ENCODE results near the gene CC2D2A. TPM values are rescaled to one million over a fixed set of nuclear protein-coding genes. Genes with fewer than 3 reads are reported as not detected.

The CC2D2A gene
- total RNA-seq, 1 donor from 2014 or later = 7.8 TPM

GRCh38 chr4:15533817-15534216 is 64.1 kb downstream of the CC2D2A start:
- Histone ChIP-seq H3K27me3 (ENCODE audit: control insufficient read depth in 3 of 3, insufficient read depth in 3 of 3, low read length in 3 of 3) (no peaks in the 10 kb centered on the region), H3K4me1 (ENCODE audit: control insufficient read depth in 3 of 3, insufficient read depth in 3 of 3, low read length in 3 of 3) (peaks cover 0 to 7% (median 0%) of the 10 kb centered on the region in 3 donors), H3K36me3 (ENCODE audit: control insufficient read depth in 3 of 3, insufficient read depth in 3 of 3, low read length in 3 of 3) (peaks cover 5 to 12% (median 5%) of the 10 kb centered on the region in 3 donors), H3K9me3 (ENCODE audit: control insufficient read depth in 3 of 3, low read length in 3 of 3) (no peaks in the 10 kb centered on the region), H3K9ac (ENCODE audit: low read depth in 1 of 3, low read length in 3 of 3) (no peak overlapping the region), H3K27ac (ENCODE audit: low read depth, low read length) (no peak overlapping the region), H3K4me3 (ENCODE audit: low read length in 3 of 3) (no peak overlapping the region)

- H3K36me3 ChIP-seq (ENCODE audit: control insufficient read depth in 3 of 3, insufficient read depth in 3 of 3, low read length in 3 of 3) = peaks cover 5 to 12% (median 5%) of the 10 kb centered on the region in 3 donors
- no peaks in the 10 kb centered on the region for H3K27me3 ChIP-seq (ENCODE audit: control insufficient read depth in 3 of 3, insufficient read depth in 3 of 3, low read length in 3 of 3)
- H3K4me1 ChIP-seq (ENCODE audit: control insufficient read depth in 3 of 3, insufficient read depth in 3 of 3, low read length in 3 of 3) = peaks cover 0 to 7% (median 0%) of the 10 kb centered on the region in 3 donors
These were observed 65.9 kb downstream of the CC2D2A start for GRCh38 chr4:15535599-15535998.

GRCh38 chr4:15536552-15537499 is 67.1 kb downstream of the CC2D2A start:
- H3K9me3 ChIP-seq (ENCODE audit: control insufficient read depth in 3 of 3, low read length in 3 of 3) = no peaks in the 10 kb centered on the region
- peaks cover 0 to 7% (median 0%) of the 10 kb centered on the region in 3 donors for H3K4me1 ChIP-seq (ENCODE audit: control insufficient read depth in 3 of 3, insufficient read depth in 3 of 3, low read length in 3 of 3)
- H3K27me3 ChIP-seq (ENCODE audit: control insufficient read depth in 3 of 3, insufficient read depth in 3 of 3, low read length in 3 of 3) = no peaks in the 10 kb centered on the region
- peak overlapping the region; percentile 55 for H3K27ac ChIP-seq (ENCODE audit: low read depth, low read length)
- H3K9ac ChIP-seq (ENCODE audit: low read depth in 1 of 3, low read length in 3 of 3) = no peak overlapping the region
- peaks cover 5 to 17% (median 5%) of the 10 kb centered on the region in 3 donors for H3K36me3 ChIP-seq (ENCODE audit: control insufficient read depth in 3 of 3, insufficient read depth in 3 of 3, low read length in 3 of 3)
- no peak overlapping the region for H3K4me3 ChIP-seq (ENCODE audit: low read length in 3 of 3)

More at GRCh38 chr4:15535599-15535998, 65.9 kb downstream of the CC2D2A start:
- H3K9ac ChIP-seq (ENCODE audit: low read depth in 1 of 3, low read length in 3 of 3) = no peak overlapping the region
- H3K9me3 ChIP-seq (ENCODE audit: control insufficient read depth in 3 of 3, low read length in 3 of 3) = no peaks in the 10 kb centered on the region
- H3K27ac ChIP-seq (ENCODE audit: low read depth, low read length) = no peak overlapping the region
- H3K4me3 ChIP-seq (ENCODE audit: low read length in 3 of 3) = no peak overlapping the region

DNA sequence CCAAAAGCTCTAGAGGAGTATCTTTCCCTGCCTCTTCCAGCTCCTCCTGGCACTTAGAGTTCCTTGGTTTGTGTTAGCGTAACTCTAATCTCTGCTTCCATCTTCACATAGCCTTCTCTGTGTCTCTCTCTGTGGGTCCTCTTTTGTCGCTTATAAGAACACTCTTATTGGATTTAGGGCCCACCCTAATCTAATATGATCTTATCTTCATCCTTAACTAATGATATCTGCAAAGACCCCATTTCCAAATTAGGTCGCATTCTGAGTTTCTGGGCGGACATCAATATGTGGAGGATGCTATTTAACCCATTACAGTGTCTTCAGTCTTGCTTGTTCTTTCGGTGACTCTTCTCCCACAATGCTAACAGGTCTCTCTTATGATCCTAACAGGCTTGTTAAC is 72.3 kb downstream of the CC2D2A start:
- no peak overlapping the region for H3K9ac ChIP-seq (ENCODE audit: low read depth in 1 of 3, low read length in 3 of 3)
- H3K9me3 ChIP-seq (ENCODE audit: control insufficient read depth in 3 of 3, low read length in 3 of 3) = no peaks in the 10 kb centered on the region
- H3K36me3 ChIP-seq (ENCODE audit: control insufficient read depth in 3 of 3, insufficient read depth in 3 of 3, low read length in 3 of 3) = peaks cover 5 to 28% (median 5%) of the 10 kb centered on the region in 3 donors
- no peaks in the 10 kb centered on the region for H3K27me3 ChIP-seq (ENCODE audit: control insufficient read depth in 3 of 3, insufficient read depth in 3 of 3, low read length in 3 of 3)
- no peak overlapping the region for H3K27ac ChIP-seq (ENCODE audit: low read depth, low read length)
- no peak overlapping the region for H3K4me3 ChIP-seq (ENCODE audit: low read length in 3 of 3)
- peaks cover 0 to 5% (median 4%) of the 10 kb centered on the region in 3 donors for H3K4me1 ChIP-seq (ENCODE audit: control insufficient read depth in 3 of 3, insufficient read depth in 3 of 3, low read length in 3 of 3)

GRCh38 chr4:15542760-15543159 is 73.1 kb downstream of the CC2D2A start:
- Histone ChIP-seq H3K36me3 (ENCODE audit: control insufficient read depth in 3 of 3, insufficient read depth in 3 of 3, low read length in 3 of 3) (peaks cover 4 to 21% (median 5%) of the 10 kb centered on the region in 3 donors), H3K4me3 (ENCODE audit: low read length in 3 of 3) (no peak overlapping the region), H3K27me3 (ENCODE audit: control insufficient read depth in 3 of 3, insufficient read depth in 3 of 3, low read length in 3 of 3) (no peaks in the 10 kb centered on the region), H3K4me1 (ENCODE audit: control insufficient read depth in 3 of 3, insufficient read depth in 3 of 3, low read length in 3 of 3) (peaks cover 0 to 4% (median 3%) of the 10 kb centered on the region in 3 donors), H3K27ac (ENCODE audit: low read depth, low read length) (no peak overlapping the region), H3K9me3 (ENCODE audit: control insufficient read depth in 3 of 3, low read length in 3 of 3) (no peaks in the 10 kb centered on the region), H3K9ac (ENCODE audit: low read depth in 1 of 3, low read length in 3 of 3) (no peak overlapping the region)

- Histone ChIP-seq H3K27ac (ENCODE audit: low read depth, low read length) (no peak overlapping the region), H3K9ac (ENCODE audit: low read depth in 1 of 3, low read length in 3 of 3) (no peak overlapping the region), H3K4me3 (ENCODE audit: low read length in 3 of 3) (no peak overlapping the region), H3K9me3 (ENCODE audit: control insufficient read depth in 3 of 3, low read length in 3 of 3) (no peaks in the 10 kb centered on the region), H3K36me3 (ENCODE audit: control insufficient read depth in 3 of 3, insufficient read depth in 3 of 3, low read length in 3 of 3) (peaks cover 0 to 17% (median 0%) of the 10 kb centered on the region in 3 donors), H3K4me1 (ENCODE audit: control insufficient read depth in 3 of 3, insufficient read depth in 3 of 3, low read length in 3 of 3) (peaks cover 0 to 4% (median 3%) of the 10 kb centered on the region in 3 donors), H3K27me3 (ENCODE audit: control insufficient read depth in 3 of 3, insufficient read depth in 3 of 3, low read length in 3 of 3) (no peaks in the 10 kb centered on the region)
These were observed 74.0 kb downstream of the CC2D2A start for GRCh38 chr4:15543537-15544247.

GRCh38 chr4:15544248-15544729 is 74.6 kb downstream of the CC2D2A start:
- H3K4me3 ChIP-seq (ENCODE audit: low read length in 3 of 3) = no peak overlapping the region
- peaks cover 0 to 4% (median 3%) of the 10 kb centered on the region in 3 donors for H3K4me1 ChIP-seq (ENCODE audit: control insufficient read depth in 3 of 3, insufficient read depth in 3 of 3, low read length in 3 of 3)
- H3K36me3 ChIP-seq (ENCODE audit: control insufficient read depth in 3 of 3, insufficient read depth in 3 of 3, low read length in 3 of 3) = peaks cover 0 to 17% (median 0%) of the 10 kb centered on the region in 3 donors
- H3K27ac ChIP-seq (ENCODE audit: low read depth, low read length) = no peak overlapping the region
- no peaks in the 10 kb centered on the region for H3K27me3 ChIP-seq (ENCODE audit: control insufficient read depth in 3 of 3, insufficient read depth in 3 of 3, low read length in 3 of 3)
- H3K9me3 ChIP-seq (ENCODE audit: control insufficient read depth in 3 of 3, low read length in 3 of 3) = no peaks in the 10 kb centered on the region
- H3K9ac ChIP-seq (ENCODE audit: low read depth in 1 of 3, low read length in 3 of 3) = no peak overlapping the region

DNA sequence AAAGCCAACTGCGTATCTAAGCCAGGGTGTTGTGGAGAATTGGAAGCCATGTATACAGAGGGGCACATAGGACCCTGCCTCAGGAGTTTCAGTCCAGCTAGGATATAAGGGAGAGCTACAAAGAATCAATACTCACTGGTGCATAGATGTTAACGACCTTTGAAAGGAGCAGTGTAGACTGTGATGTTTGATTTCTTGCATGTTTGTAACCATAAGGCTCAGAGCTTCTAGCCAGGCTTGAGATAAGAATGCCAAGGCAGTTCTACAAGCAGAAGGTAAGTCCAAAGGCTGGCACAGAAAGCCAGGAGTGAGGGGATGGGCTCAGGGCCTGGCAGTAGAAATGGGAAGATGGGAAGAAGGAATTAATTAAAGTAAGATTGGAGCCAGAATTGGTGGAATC is 75.7 kb downstream of the CC2D2A start:
- H3K4me3 ChIP-seq (ENCODE audit: low read length in 3 of 3) = no peak overlapping the region
- peaks cover 0 to 17% (median 0%) of the 10 kb centered on the region in 3 donors for H3K36me3 ChIP-seq (ENCODE audit: control insufficient read depth in 3 of 3, insufficient read depth in 3 of 3, low read length in 3 of 3)
- H3K9ac ChIP-seq (ENCODE audit: low read depth in 1 of 3, low read length in 3 of 3) = no peak overlapping the region
- H3K9me3 ChIP-seq (ENCODE audit: control insufficient read depth in 3 of 3, low read length in 3 of 3) = no peaks in the 10 kb centered on the region
- no peaks in the 10 kb centered on the region for H3K27me3 ChIP-seq (ENCODE audit: control insufficient read depth in 3 of 3, insufficient read depth in 3 of 3, low read length in 3 of 3)
- no peak overlapping the region for H3K27ac ChIP-seq (ENCODE audit: low read depth, low read length)
- peaks cover 0 to 4% (median 3%) of the 10 kb centered on the region in 3 donors for H3K4me1 ChIP-seq (ENCODE audit: control insufficient read depth in 3 of 3, insufficient read depth in 3 of 3, low read length in 3 of 3)

DNA sequence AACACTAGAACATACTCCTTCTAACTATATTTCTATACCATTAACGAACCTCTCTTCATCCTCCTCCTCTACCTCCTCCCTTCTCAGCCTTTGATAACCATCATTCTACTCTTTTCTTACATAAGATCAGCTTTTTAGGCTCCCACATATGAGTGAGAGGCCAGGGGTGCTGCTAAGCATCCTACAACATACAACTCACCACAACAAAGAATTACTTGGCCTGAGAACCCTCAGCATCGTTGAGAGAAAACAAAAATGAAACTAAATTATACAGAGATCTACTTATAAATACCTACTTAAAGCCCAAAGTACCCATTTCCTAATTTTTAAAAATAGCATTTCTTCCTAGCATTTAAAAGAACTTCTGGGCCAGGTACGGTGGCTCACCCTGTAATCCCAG is 77.7 kb downstream of the CC2D2A start:
- Histone ChIP-seq H3K4me1 (ENCODE audit: control insufficient read depth in 3 of 3, insufficient read depth in 3 of 3, low read length in 3 of 3) (peaks cover 0 to 3% (median 2%) of the 10 kb centered on the region in 3 donors), H3K4me3 (ENCODE audit: low read length in 3 of 3) (no peak overlapping the region), H3K36me3 (ENCODE audit: control insufficient read depth in 3 of 3, insufficient read depth in 3 of 3, low read length in 3 of 3) (peaks cover 0 to 8% (median 0%) of the 10 kb centered on the region in 3 donors), H3K27ac (ENCODE audit: low read depth, low read length) (no peak overlapping the region), H3K9me3 (ENCODE audit: control insufficient read depth in 3 of 3, low read length in 3 of 3) (no peaks in the 10 kb centered on the region), H3K27me3 (ENCODE audit: control insufficient read depth in 3 of 3, insufficient read depth in 3 of 3, low read length in 3 of 3) (no peaks in the 10 kb centered on the region), H3K9ac (ENCODE audit: low read depth in 1 of 3, low read length in 3 of 3) (no peak overlapping the region)

All from skeletal muscle tissue (tissue), 4 donors.